Prostate gland (tissue), 2 donors: ENCODE results near the gene JDP2.

Experiments
- CTCF ChIP-seq, 4 experiments: fragments of 200-600 bp in 2 of 4; fragments of 450-650 bp in 2 of 4; sonication (generic) in 2 of 4; IDR thresholded peaks; 1 replicate in 3 of 4; 2 replicates in 1 of 4; pipeline ENCODE4 v1.5.1; 2016 to 2019; ENCODE audit warnings: antibody characterized with exemption in 4 of 4, mild to moderate bottlenecking in 2 of 4, moderate library complexity in 2 of 4
- POLR2A ChIP-seq: fragments of 450-650 bp; IDR thresholded peaks from one replicate; pipeline ENCODE4 v1.6.1; 2016; ENCODE audit warnings: antibody characterized with exemption, mild to moderate bottlenecking

- TF ChIP-seq CTCF (IDR thresholded peaks at IDR 0.05) (no peak), POLR2A (no peak)
Measured at GRCh38 chr14:75482366-75482765, 54.5 kb downstream of the JDP2 start.
